ENCODE measurements around the gene SULT1C3.

SULT1C3 gene

DNA sequence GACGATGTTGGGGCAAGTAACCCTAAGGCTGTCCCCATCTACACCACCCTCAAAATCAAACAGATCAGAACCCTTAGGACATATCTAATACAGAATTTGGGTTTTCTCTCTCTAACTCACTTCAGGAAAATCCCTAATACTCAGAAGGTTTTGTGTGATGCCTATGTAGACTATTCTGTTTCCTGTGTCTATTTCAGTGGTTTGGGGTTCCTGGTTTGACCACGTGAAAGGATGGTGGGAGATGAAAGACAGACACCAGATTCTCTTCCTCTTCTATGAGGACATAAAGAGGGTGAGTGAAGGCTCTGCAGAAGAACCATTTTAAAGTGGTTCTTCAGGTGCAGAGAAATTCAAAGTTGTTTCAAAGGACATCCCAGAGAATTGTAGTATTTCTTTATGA lies 65.2 kb downstream of the SULT1C3 start:
- no peak for DNase-seq (ENCODE audit: low read depth in 2 of 2)

DNA sequence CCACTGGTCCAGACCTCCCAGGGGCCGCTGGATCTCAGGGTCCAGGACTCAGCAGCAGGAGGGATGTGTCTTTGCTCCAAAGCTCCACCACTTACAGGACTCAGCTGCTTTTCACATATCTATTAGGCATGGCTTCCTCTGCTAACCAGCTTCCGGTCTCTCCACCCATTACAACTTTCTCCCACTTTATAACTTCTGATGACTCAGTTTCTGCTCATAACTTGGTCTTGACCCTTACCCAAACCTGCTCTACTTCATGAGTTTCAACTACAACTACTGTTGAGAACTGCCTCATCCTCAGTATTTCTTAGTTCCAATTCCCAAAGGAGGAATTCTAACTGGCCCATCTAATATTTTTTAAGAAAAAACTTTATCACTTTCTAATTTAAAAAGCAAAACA lies 66.1 kb downstream of the SULT1C3 start:
- no peak for DNase-seq (ENCODE audit: low read depth in 2 of 2)

DNA sequence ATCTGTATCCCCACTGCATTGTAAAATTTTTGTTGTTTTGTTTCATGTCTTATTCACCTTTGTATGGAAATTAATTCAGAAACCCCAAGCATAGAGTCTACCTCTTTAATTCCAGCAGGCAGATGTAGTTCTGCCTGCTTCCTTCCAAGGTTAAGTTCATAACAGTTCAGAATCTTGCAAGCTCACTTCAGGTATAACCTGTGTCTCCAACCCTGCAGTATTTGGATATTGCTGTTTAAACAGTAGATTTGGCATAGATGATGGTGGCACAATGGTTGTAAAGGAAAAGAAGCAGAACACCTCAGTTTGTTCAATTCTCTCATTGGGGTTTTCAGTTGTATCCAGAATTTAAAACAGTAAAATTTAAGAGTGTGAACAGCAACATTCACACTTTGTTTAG lies 70.1 kb downstream of the SULT1C3 start:
- no peak for DNase-seq (ENCODE audit: low read depth in 2 of 2)
